ENCODE measurements around the gene ACTR3C.
A peak's percentile ranks its signal among the peaks of the same experiment; 100 is the strongest.

The ACTR3C gene

DNA sequence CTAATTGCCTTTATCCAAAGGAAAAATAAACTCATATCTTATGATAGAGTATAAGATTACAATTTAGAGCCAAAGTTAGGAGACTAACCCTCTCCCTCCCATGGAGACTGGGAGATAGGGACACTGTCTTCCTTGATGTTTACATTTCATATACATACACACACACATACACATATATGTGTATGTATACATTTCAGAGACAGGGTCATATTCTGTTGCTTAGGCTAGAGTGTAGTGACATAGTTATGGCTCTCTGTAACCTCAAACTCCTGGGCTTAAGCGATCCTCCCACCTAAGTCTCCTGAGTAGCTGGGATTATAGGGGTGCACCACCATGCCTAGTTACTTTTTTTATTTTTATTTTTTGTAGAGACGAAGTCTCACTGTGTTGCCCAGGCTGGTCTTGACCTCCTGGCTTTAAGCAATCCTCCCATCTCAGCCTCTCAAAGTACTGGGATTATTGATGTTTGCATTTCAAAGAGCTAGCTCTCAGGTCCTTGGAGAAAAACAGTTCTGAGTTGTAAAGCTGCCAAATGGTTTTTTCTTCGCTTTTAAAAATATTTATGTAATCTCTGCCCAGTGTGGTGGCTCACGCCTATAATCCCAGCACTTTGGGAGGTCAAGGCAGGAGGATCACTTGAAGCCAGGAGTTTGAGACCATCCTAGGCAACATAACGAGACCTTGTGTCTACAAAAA is 37.2 kb upstream of the ACTR3C start:
- no peak for TF ChIP-seq CTCF (IDR thresholded peaks at IDR 0.05; ENCODE audit: insufficient read depth, low read length, poor library complexity, severe bottlenecking)
- Histone ChIP-seq H3K27me3 (replicated peaks; ENCODE audit: control insufficient read depth, insufficient read depth, low read length) (no peaks in the 10 kb centered on the region), H3K4me3 (replicated peaks; ENCODE audit: low read depth, low read length) (no peak overlapping the region), H3K36me3 (ENCODE audit: control insufficient read depth, insufficient read depth, low read length) (no peaks in the 10 kb centered on the region)
- no peak for DNase-seq (ENCODE audit: extremely low read depth, insufficient read length)

- H3K36me3 ChIP-seq (ENCODE audit: control insufficient read depth, insufficient read depth, low read length) = no peaks in the 10 kb centered on the region
- DNase-seq (ENCODE audit: extremely low read depth, insufficient read length) = no peak
- TF ChIP-seq CTCF (IDR thresholded peaks at IDR 0.05; ENCODE audit: insufficient read depth, low read length, poor library complexity, severe bottlenecking) = no peak
- H3K27me3 ChIP-seq (replicated peaks; ENCODE audit: control insufficient read depth, insufficient read depth, low read length) = no peaks in the 10 kb centered on the region
- H3K4me3 ChIP-seq (replicated peaks; ENCODE audit: low read depth, low read length) = no peak overlapping the region
These were observed 36.4 kb upstream of the ACTR3C start for GRCh38 chr7:150359622-150360362.

GRCh38 chr7:150358988-150359621 is 35.8 kb upstream of the ACTR3C start:
- Histone ChIP-seq H3K4me3 (replicated peaks; ENCODE audit: low read depth, low read length) (no peak overlapping the region), H3K27me3 (replicated peaks; ENCODE audit: control insufficient read depth, insufficient read depth, low read length) (no peaks in the 10 kb centered on the region), H3K36me3 (ENCODE audit: control insufficient read depth, insufficient read depth, low read length) (no peaks in the 10 kb centered on the region)
- no peak for DNase-seq (ENCODE audit: extremely low read depth, insufficient read length)
- TF ChIP-seq CTCF (IDR thresholded peaks at IDR 0.05; ENCODE audit: insufficient read depth, low read length, poor library complexity, severe bottlenecking) = no peak

DNA sequence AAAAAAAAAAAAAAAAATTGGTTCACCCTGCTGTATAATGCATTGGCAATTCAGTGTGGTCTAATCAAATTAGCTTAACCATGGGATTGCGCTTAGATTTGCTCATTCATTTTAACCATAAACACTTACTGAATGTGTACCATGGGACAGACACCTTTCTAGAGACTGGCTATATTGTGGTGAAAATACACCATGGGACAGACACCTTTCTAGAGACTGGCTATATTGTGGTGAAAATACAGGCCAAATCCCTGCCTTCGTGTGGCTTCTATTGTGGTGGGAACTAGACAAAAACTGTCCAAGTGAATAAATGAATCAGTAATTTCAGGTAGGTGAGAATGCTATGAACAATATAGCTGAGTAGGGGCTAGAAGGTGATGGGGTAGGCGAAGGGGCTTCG is 35.1 kb upstream of the ACTR3C start:
- H3K36me3 ChIP-seq (ENCODE audit: control insufficient read depth, insufficient read depth, low read length) = no peaks in the 10 kb centered on the region
- no peaks in the 10 kb centered on the region for H3K27me3 ChIP-seq (replicated peaks; ENCODE audit: control insufficient read depth, insufficient read depth, low read length)

DNA sequence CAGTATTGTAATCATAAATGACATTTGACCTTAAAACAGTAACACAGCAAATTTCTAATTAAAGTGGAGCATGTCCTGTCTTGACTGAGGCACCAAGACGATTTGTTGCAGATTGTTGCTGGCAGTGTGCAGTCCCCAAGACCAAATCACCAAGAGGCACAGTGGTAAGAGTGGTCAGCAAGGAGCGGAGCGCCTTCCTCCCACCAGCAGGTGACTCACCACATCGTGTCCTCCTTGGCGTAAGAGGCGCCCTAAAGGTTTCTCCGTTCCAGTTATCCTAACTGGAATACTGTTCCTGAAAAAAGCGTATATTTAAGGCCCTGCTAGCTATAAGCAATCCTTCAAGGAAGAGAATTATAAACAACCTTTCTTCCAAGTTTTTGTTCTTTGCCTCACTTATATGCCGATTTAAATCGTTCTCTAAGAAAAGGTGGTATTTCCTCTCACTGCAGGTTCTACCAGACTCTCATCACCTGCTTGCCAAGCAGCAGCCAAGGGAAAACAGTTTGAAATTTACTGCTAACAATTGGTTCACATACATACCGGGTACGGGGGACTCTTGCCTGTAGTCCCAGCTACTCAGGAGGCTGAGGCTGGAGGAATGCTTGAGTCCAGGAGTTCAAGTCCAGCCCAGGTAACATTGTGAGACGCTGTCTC is 34.6 kb upstream of the ACTR3C start:
- Histone ChIP-seq H3K4me3 (replicated peaks; ENCODE audit: low read depth, low read length) (no peak overlapping the region), H3K36me3 (ENCODE audit: control insufficient read depth, insufficient read depth, low read length) (no peaks in the 10 kb centered on the region), H3K27me3 (replicated peaks; ENCODE audit: control insufficient read depth, insufficient read depth, low read length) (no peaks in the 10 kb centered on the region)
- DNase-seq (ENCODE audit: extremely low read depth, insufficient read length) = no peak
- TF ChIP-seq CTCF (IDR thresholded peaks at IDR 0.05; ENCODE audit: insufficient read depth, low read length, poor library complexity, severe bottlenecking) = peak; percentile 5

More for the DNA sequence above, 35.1 kb upstream of the ACTR3C start:
- TF ChIP-seq CTCF (IDR thresholded peaks at IDR 0.05; ENCODE audit: insufficient read depth, low read length, poor library complexity, severe bottlenecking) = no peak
- no peak for DNase-seq (ENCODE audit: extremely low read depth, insufficient read length)
- no peak overlapping the region for H3K4me3 ChIP-seq (replicated peaks; ENCODE audit: low read depth, low read length)

Data from GM06990 (cell line).